Femur (tissue), 1 donor: Measurements from ENCODE around the gene SNX24.

Experiments used
- DNase-seq: peaks from one replicate; pipeline ENCODE4 v3.0.0-alpha.2; 2017

Gene SNX24

DNA sequence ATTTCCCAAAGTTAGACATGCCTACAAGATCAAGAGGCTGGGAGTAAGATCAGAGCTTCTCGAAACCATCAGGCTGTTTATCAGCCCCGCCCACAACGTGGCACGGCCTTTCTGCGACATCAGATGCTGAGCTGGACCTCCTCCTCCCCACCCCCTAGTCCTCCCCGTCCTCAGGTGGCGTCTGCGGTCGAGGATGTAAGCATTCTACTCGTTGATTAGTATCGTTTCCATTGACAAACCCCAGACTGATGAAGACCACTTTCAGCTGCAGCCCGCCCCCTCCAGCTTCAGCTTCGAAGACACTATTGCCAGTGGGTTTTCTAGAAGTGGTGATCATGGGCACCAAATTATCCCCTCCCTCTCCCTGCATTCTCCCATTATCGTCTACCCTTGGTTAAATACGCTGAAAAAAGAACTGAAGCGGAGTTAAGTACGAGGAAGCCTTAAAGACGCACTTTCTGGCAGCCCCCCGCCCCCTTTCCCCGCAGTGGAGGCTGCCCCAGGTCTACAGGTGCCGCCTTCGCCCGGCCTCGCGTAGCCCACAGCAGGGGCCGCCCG, 190.0 kb downstream of the SNX24 start:
- peak; percentile 56 for DNase-seq

DNA sequence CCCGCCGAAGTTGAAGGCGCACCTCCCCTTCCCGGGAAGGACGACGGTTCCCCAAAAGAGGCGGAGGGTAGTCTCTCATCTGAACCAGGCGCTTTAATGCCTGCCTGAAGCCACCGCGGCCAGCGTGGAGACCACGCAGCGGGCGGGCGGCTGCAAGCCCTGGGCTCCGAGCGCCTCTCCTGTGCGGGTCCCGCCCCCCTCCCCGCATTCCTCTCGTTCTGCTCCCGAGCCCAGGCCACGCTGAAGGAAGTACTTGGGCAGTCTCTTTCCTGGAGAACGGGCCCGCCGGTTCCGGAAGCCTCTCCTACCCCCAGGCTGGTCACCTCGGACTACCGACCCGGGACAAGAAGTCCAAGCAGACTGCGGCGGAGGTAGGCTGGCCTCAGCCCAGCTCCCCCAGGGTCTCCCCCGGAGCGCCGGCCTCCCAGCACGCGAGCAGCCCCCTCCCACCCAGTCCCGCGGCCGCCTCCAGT, 190.5 kb downstream of the SNX24 start:
- DNase-seq = peak; percentile 63

DNA sequence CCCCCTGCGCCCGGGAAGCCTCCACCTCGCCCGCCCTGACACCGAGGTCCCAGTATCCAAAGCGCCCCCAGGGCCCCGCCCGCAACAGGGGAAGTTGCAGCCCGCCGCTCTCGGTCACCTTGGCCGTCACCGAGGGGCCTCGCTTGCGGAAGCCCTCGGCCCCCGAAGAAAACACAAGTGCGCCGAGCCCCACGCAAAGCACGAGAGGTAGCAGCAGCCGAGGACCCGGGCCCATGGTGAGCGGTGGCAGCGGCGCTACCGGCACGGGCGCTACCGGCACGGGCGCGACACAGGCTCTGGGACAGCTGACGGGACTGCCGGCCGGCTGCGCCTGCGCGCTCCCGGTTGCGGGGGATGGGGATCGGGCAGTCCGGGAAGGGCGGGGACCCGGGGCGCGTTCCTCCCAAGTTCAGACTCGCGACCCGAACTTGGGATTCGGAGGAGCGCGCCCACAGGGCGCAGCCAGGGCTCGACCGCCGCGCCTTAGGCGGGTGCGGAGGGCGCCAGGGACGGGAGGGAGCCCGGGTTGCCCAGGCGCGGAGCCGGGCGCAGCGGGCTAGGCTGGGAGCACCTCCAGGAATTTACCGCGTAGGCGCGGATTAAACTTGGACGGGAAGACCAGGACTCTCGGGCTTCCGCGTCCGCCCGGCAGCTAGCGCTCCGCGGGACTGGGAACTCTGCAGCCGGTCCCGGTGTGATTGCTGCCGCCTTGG, 191.1 kb downstream of the SNX24 start, which contains the start of gene PPIC:
Gene PPIC (minus strand): TSS at position 335 of the 713 bp plus-strand sequence. CDS start 100 bp downstream, at position 235.
- DNase-seq = peak; percentile 91

DNA sequence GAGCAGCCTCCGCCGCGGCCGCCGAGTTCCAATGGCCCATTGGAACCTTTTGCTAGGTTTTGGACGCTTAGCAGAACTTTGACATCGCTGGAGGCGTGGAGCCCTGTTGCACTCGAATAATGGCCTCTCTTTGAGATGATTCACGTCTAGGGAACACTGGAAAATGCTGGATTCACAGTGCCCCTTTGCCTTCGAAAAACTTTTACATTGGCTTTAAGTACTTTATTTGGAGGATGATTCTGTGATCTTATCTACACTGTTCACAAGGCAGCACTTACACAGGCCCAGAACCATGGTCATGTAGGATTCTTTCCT, 191.6 kb downstream of the SNX24 start:
- DNase-seq = no peak

DNA sequence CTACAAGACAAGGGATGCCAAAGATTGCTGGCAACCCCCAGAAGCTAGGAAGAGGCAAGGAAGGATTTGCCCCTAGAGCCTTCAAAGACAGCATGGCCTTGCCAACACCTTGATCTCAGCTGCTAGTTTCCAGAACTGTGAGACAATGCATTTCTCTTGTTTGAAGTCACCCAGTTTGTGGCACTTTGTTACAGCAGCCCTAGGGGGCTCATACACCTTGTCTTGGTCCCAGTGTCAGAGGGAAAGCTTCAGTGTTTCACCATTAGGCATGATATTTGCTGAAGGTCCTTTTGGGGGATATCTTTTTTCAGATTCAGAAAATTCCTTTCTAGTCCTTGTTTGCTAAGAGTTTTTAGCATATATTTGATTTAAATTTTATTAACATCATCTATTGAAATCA, 194.3 kb downstream of the SNX24 start:
- DNase-seq = no peak

DNA sequence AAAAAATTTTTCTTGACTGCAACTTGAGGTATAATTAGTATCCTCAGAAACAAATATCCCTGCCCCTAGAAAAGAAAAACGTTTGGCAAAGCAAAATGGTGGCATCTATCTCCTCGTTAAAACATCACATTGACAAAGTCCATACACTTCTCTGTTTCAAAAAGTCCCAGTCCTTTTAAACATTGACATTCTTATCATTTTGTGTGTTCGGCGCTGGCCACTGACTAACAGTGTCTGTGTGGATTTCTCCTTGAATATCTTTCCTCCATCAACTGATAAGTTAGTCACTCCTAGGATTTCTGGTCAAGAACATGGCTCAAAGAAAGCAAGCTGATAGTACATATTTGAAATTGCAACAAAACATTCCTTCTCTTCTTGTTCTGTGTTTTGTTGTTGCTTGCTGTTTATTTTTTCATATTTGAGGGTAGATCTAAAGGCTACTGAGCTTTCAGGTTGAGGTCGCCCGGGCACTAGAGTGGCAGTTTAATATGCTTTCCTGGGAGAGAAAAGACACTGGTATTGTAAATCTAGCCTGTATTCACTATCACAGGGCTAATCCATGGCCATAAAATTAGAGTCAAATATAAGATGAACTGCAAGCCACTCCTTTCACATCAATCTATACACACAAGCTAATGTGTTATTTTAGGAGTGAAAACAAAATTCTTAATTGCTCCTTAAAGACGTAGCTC, 199.7 kb downstream of the SNX24 start:
- DNase-seq = no peak

DNA sequence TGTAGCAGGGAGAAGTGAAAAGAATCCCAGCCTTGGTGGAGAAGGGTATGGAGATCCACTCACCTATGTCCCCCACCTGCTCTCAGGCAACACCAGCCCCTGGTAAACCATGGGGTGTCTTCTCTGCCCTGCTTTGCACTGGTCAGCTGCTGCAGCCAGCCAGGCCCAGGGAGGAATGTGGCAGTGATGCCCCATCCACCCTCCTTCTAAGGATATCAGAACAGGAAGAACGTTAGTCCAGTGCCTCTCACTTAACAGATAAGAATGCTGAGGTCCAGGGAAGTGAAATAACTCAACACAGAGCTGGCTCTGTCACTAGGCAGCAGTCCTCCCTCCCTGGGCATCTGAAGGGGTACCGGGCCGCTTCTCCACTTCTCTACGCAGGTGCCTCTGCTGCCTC, 200.8 kb downstream of the SNX24 start:
- DNase-seq = no peak

DNA sequence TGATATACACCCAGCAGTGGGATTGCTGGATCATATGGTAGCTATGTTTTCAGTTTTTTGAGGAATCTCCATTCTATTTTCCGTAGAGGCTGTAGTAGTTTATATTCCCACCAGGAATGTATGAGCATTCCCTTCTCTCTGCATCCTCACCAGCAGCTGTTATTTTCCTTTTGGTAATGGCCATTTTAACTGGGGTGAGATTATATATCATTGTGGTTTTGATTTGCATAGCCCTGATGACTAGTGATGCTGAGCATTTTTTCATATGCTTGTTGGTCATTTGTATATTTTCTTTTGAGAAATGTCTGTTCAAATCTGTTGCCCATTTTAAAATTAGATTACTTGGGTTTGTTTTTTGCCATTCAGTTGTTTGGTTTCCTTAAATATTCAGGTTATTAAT, 202.3 kb downstream of the SNX24 start:
- DNase-seq = no peak

DNA sequence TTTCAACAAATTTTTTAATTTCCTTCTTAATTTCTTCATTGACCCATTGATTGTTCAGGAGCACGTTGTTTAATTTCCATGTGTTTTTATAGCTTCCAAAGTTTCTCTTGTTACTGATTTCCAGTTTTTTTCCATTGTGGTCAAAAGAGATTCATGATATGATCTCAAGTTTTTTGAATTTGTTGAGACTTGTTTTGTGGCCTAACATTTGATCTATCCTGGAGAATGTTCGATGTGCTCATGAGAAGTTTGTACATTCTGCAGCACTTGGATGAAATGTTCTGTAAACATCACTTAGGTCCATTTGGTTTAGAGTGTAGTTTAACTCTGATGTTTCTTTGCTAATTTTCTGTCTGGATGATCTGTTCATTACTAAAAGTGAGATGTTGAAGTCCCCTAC, 205.8 kb downstream of the SNX24 start:
- no peak for DNase-seq
